ENCODE data around the gene TBX4.
"Not testable (repeated sequence)": the region's sequence is repeated elsewhere in the genome, so short reads cannot be mapped to it uniquely, and the experiment has no call there.

Gene TBX4

DNA sequence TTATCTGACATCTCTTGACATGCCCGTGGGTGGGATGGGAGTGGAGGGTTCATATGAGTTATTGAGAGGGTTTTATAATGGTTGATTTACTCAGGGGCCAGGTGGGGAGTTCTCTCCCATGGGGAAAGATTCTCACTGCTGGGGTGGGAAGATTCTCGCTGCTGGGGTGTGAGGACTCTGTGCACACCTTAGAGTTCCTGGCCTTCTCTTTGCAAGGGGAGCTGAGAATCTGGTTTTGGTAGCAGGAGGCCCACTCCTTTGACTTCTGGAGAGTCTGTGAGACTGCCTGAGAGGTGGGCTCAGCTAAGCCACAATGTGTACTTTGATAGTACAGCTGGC, 31.5 kb downstream of the TBX4 start:
- no peak for DNase-seq (ENCODE audit: low read depth in 2 of 2)

DNA sequence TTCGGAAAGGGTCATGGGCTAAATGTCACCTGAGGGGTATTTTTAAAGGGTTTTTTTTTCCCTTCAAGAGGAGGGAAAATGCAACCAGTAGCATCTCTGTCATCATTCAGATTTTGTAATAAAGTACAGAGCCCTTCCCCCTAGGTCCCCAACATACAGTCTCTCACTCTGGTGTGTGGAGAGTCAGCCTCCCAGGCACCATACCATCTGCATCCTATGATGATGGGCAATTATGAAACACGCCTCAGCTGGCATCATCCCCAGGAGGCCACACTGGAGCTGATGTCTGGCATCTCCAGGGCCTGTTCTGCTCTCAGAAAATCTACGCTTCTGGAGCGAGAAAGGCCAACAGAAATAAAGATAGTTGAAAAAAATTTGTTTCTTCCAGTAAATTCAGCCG, 32.0 kb downstream of the TBX4 start:
- DNase-seq (ENCODE audit: low read depth in 2 of 2) = no peak

DNA sequence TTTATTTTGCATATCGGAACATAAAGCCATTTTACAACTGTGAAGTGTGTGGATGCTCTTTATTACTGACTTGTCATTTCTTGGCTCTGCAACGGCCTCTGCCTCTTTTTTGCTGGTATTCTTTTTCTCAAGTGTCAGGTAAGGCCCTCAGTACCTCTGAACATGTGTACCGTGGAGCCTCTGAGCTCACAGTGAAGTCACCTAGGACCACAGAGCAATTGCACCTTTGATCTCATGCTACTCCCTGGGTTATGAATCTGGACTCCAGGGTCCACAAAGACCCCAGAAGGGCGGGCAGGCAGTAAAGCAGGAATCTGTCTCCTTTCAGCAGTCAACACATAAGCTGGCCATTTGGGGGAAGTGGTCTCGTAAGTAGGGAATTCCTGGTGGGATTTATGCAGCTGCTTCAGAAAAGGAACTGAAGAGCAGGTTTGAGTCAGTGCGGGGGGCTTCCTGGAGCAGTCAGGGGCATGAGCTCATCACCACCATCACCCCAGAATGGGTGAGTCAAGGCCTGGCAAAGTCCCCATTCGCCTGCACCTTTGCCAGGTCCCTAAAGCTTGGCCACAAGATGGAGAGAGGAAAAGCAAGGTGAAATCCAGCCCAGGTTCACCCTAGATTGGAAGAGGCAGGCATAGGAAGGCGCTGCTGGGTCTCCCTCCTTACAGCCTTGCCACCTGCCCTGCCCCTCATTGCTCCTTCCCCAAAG, 33.0 kb downstream of the TBX4 start:
- no peak for DNase-seq (ENCODE audit: low read depth in 2 of 2)

DNA sequence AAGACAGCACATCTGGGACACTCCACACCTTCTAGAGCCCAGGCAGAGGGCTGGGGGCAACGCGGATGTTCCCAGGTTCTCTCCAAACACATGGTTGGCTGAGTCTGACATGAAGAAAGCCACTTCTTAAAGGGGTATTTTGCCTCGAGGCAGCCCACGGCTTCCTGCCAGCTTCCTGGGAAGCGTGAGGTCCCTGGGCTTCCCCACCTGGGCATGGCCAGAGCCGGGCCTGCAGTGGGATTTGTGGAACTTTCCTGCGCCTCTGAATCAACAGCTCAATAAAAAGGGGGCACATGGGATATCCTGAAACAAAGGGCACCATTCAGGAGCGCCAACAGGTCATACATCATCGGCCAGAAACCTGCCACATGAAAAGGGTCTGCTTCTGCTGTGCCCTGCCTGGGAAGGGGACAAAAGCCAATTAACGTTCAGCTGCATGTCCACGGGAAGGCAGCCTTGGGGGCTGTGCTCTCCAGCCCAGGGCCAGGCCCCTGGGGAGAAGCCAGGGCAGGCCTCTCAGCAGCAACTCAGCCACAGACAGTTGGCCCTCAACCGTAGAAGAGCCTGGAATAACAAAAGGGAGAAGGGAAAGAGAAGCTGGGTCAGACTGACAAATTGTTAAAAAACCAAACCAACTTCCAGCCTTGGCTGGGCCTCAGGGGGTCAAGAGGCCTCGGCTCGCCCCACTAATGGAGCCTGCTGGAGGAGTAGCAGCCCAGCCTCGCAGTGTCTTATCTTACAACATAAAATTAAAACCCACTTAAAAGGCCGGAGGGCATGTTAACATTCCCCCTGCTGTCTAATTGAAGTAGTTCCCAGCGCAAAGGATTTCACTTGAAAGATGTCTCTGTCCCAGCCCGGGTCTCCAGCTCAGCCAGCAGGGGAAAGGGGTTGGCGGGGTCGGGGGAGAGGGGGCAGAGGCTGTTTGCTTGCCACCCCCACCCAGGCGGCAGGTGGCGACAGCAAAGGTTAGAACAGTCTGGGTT, 34.2 kb downstream of the TBX4 start:
- DNase-seq (ENCODE audit: low read depth in 2 of 2) = no peak

DNA sequence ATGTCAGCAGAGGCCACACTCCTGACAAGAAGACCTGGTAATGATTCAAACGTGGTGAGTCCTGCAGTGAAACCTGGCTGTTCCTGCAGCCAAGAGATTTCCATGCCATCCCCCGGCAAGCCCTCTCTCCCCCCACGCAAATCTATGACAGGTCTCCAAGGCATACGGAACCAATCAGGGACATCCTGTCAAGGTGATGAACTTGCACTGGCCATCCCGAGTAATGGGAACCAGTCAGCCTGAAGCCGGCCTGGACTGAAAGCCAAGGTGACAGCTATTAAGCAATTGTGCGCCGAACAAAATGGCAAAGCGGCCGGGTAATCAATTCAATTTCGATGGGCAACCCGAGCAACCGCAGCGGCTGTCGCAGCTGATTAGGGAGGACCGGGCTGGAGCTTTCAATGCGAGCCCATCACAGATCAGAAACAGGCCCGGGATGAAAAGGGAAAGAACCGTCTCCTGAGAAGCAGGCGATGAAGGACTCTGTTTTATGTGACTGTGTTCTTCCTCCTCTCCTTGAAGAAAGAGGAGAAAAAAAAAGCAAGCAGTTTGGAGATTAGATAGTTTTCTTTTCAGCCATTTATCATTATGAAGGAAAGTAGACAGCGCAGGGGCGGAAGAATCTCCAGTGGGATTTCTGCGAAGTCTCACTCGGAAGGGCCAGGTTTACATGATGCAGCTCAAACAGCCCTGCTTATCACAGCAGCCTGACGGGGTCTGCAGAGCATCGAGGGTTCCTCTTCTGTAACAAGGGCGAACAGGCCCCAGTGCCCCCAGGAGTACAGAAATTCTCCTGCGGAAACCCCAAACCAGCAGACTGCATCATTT, 35.2 kb downstream of the TBX4 start:
- no peak for DNase-seq (ENCODE audit: low read depth in 2 of 2)

DNA sequence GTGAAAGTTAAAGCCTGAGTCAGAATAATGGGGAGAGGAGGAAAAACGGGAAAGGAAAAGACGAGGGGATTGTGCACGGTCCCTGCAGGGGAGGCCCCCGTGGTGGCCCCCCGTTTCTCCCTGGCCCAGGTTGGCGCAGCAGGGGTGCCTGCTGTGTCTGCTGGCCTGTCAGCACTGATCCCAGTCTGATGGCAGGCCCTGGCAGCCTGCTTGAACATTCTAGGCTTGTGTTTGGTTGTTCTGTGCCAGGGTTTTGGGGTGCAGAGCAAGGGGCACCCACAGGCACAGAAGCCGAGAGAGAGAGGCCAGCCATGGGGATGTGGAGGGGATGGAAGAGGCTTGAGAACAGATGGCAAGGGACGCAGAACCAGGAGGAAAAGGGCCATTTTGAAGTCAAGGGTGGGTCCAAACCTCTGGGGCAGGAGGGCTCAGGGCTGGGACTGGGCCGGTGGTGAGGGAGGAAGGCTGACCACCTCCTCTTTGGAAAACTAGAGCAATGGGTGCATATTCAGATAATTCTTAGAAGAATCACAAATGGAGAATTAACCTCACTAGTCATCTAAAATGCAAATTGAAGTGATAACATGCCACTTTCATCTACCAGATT, 35.9 kb downstream of the TBX4 start:
- DNase-seq (ENCODE audit: low read depth in 2 of 2) = no peak

DNA sequence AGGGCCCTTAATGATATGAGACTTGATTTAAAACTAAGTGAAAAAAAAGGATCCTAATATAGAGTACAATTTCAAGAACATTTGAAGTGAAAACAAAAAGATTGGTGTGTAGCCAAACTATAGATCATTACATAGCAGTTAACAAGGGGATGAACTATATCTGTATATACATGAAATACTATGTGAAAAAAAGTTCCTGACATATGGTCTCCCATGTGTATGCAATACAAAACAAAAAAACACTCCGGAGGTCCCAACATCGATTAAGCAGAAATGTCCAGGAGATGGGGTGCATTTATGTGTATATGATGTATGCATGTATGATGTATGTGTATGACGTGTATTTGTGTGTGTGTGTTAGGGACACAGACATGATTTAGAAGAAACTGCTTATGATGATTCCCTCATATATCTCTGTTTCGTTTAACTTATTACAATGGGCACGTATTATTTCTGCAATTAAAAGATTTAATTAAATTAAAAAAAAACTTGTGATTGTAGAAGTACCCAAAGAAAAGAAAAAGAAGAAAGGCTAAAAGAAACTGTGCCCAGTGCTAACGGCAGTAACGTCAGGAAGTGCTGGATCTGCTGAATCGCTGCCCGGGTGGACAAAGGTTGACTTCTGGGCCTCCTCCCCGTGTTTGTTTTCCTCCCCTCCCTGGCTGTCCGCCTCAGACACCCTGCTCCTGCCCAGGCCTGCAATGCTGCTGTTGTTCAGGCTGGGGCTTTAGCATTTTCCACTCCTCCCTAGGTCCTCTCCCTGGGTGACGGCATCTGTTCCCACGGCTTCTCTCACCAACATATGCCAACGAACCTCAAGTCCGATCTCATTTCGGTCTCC, 36.9 kb downstream of the TBX4 start:
- no peak for DNase-seq (ENCODE audit: low read depth in 2 of 2)

DNA sequence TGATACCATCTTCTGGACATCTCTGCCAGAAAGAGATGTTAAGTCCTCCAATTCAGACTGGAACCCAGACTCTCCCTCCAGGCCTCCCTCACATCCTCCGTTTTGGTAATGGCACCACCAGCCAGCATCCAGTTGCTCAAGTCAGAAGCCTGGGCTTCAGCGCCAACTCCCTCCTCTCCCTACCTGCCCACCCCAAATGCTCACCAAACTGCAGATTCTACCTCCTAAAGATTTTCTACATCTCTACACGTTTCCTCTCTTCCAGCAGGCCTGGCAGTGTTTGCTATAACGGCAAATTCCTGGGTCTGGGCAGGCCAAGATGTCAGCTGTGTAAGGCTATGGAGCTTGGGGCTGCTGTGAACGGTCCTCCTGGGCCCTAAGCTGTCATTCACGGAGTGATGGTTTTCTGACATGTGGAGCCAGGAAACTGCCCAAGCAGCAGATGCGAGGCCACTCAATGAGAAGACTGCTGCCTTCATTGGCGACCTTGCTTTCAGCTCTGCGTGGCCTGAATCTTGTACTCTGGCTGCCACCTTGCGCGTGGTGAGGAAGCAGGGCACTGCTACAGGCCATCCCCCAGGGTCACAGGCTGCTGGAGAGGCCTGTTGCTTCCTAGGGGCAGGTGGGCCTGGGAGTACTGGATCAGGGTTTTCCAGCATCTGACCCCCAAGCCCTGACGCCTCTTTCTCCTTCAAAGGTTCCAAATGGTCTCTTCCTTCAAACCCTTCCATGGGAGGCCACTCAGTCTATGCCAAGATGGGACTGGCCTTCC, 37.7 kb downstream of the TBX4 start:
- DNase-seq (ENCODE audit: low read depth in 2 of 2) = no peak

DNA sequence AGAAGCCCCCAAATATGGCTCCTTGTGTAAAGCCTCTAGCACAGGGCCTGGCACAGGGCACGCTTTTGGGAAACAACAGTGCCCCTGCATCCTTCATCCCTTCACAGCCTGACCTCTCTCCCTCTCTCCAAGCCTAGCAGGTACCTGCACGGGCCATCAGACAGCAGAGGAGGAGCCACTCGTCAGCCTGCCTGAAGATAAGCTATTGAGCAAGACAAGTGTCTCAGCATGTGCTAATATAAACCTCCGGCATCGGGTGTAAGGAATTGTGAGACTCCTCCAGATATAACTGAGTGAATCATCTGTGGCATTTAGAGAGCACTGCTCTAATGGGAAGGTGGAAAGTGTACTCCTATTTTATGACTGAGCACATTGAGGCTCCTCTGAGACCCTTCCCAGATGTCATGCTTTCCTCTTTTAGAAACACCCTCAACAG, 38.3 kb downstream of the TBX4 start:
- DNase-seq (ENCODE audit: low read depth in 2 of 2) = no peak

DNA sequence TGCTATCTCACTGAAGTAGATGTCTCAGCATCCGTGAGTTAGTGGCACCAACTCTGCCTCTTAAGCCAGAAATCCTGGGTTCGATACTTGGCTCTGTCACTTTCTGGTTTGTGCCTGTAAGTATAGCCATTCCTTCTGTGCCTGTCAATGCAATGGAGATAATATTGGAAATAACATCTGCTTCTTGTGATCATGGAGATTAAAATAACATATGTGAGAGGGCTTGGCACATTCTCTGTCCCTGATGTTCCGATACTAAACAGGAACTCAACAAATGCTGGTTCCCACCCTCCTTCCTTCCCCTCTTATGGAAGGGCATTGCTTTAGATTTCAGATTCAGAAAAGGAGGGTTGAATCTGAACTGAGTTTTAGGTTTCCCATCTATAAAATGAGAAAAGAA, 39.8 kb downstream of the TBX4 start:
- DNase-seq (ENCODE audit: low read depth in 2 of 2) = no peak

DNA sequence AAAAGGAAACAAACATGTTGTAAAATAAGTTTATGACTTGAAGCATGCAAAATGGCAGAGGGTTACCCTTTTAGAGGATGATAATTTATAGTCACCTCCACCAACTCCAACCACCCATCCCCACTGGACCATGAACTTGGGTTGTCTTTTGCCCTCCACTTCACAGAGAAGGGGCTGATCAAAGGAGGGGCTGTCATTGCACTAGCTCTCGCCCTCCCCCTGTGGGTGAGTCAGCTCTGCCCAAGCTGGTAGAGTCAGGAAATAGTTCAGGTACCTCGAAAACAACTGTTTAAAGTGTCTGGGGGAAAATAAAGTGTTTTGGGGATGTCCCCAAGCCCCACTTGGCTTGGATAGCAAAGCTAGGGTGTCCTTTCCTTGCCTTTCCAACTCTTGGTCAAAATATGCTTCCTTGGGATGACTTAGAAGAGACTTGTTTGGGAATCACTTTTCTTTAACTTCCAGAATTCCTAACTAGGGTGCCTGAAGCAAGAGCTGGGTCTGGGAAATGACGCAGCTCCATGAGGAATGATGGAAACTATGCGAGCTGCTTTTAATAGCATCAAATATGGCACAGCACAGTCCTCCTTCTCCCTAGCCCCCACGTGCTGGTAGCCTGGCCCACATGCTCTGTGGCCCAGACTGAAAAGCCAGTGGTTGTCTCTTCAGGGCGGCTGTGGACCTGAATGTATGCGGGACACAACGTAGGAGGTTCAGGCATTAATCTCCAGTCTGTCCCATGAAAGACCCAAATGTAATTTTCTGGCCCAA, 40.7 kb downstream of the TBX4 start:
- no peak for DNase-seq (ENCODE audit: low read depth in 2 of 2)

DNA sequence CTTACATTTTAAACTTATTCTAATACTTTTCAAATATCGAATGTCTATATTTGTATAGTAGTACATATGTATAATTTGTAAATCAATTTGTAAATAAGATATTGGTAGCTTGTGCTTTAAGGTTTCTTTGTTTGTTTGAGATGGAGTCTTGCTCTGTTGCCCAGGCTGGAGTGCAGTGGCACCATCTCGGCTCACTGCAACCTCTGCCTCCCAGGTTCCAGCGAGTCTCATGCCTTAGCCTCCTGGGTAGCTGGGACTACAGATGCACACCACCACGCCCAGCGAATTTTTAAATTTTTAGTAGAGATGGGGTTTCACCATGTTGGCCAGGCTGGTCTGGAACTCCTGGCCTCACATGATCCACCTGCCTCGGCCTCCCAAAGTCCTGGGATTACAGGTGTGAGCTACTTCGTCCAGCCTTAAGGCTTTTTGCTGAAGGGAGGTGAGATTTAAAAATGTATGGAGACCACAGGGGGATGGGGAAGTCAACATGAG, 41.7 kb downstream of the TBX4 start:
- not testable (repeated sequence) for DNase-seq (ENCODE audit: low read depth in 2 of 2)

DNA sequence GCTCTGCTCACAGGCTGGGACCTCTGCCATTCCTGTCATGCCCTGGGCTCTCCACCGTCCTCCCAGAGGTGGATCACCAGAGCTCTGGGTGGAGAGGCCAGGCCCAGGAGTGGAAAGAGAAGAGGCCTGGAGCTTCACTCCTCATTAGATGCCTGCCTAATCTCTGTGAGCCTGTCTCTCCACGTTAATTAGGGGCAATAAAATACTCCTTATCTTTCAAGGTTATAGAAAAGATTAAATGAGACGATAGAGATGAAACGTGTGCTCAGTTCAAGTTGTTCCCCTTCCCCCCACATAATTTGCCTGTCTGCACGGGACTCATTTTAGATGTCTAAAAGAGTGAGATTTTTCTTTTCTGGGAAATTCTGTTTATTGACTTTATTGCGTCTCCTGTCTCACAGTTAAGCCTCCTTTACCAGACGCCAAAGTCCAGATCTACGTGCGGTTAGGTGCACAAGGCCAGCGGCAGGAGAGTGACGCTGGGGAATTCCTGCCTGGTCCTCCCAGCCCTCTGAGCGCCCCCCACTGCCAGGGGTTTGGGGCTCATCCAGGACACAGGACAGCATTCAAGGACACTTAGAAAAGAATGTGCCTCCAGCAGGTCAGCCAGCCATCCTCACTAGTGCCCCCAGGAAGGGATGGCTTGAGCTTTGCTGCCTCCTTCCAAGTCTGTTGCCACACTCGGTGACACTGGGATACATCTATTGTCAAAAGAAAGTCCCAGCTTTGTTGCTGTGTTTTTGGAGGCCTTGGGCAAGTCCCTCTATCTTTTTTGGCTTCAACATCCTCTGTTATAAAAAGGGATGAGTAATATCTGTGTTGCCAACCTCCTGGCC, 42.3 kb downstream of the TBX4 start:
- no peak for DNase-seq (ENCODE audit: low read depth in 2 of 2)

DNA sequence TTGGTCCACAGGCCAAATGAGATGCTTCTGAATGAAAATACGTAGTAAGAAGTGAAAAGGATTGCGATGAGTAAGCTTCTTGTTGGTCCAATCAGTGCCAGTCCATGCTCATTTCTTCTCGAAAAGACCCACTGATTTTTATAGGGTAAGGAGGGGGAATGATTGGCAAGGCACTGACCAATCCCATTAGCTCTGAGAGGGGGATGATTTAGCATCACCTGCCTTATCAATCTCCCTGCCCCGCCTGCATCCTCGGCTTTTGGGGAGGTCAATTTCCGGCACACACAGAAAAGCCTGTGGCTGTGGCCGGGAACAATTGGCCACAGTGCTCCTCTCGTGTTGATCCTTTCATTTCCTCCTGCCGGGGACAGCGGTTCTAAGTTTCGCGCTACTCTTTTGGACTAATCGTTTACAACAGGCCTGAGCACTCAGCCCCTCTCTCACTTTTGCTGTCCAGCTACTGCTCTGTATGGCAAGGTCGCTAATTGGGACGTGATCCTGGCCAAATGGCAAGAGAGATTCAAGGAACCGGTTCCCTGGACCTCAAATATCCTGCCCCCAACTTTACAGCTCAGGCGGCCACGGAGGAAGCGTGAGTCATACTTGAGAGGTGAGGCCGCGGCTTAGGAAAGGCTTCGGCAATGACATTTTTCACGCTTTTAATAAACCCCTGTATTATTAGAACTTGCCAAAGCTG, 43.1 kb downstream of the TBX4 start:
- no peak for DNase-seq (ENCODE audit: low read depth in 2 of 2)

DNA sequence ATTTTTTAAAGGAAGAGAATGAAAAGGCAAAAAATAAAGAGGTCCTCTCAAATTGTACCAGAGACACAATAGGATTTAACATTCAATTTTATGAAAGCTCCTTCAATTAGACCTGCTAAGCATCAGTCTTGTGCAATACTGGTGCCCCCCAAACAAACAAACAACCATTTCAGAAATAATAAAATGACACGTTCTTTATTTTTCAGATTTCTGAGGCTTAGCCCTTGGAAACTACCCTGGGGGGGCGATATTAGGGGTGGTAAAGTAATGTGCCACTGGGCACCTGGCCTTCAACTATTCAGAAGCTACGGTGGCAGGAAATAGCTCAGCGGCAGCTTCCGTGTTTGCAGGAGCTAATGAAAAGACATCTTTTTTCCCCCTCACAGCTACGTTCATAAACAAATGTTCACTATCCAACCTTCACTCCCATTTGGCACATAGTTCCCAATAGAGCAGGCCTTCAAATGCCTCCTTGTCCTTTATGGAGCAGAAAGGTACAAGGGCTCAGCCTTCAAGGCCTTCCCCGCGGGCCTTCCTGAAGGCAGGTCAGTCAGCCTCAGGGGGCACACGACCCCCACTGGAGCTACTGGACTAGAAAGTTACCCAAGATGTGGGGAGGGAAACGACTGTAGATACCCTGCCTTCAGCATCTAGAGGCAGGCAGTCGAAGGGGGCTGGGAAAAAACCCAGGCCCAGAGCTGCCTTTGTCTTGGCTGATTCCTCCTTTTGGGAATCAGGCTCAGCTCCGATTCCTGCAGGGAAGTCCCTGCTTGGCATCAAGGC, 44.1 kb downstream of the TBX4 start:
- DNase-seq (ENCODE audit: low read depth in 2 of 2) = no peak

DNA sequence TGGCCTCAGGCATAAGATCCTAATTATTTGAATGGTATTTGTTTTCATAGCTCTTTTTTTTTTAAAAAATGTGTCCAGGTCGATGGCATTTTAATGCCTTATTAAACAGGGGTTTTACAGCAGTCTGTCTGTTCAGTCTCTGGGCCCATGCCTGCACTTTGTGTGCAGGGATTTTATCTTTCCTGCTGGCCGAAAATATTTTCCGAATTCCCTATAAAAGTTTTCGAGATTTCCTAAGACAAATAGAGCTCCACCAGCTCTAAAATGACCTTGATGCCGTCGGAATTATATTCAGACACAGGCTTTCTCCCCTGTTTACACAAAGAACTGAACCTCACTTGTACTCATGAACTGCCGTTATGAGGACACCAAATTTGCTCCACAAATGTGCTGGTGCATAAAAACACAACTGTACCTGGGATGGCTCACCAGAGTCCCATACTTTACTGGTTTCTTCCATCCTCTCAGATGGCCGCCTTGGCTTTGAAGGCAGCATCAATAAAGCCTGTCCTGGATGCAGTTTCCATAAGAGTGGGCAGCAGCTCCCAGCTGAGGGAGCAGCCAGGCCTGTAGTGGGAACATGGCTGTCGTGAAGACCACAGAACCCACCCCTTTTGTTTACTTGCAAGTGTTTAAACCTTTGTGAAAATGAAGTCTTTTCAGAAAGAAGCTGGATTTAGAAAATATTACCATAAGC, 44.9 kb downstream of the TBX4 start:
- DNase-seq (ENCODE audit: low read depth in 2 of 2) = no peak
